HG03442 (cell line): ENCODE measurements around the gene PNPO.
"Not testable (repeated sequence)": the region's sequence is repeated elsewhere in the genome, so short reads cannot be mapped to it uniquely, and the experiment has no call there.

Experiments used
- ATAC-seq: cut with Tn5 transposase; IDR thresholded peaks from one replicate; pipeline ENCODE4 v1.9.1; 2021; ENCODE audit warnings: mild to moderate bottlenecking, moderate library complexity; ENCODE audit not compliant: unreplicated experiment

The PNPO gene

DNA sequence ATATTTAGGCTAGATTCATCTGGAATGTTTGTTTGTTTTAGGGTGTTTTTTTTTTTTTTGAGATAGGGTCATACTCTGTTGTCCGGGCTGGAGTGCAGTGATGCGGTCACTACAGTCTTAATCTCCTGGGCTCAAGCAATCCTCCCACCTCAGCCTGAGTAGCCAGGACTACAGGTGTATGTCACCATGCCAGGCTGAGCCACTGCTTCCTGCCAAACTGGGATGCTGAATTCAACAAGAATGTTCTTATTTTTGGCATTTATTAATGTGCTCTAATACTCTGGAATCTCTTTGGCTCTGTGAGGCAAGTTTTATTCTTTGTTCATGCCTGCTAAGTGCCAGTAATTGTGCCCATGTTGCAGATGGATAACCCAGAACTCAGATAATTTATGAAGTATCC, 23.8 kb upstream of the PNPO start:
- no peak for ATAC-seq

DNA sequence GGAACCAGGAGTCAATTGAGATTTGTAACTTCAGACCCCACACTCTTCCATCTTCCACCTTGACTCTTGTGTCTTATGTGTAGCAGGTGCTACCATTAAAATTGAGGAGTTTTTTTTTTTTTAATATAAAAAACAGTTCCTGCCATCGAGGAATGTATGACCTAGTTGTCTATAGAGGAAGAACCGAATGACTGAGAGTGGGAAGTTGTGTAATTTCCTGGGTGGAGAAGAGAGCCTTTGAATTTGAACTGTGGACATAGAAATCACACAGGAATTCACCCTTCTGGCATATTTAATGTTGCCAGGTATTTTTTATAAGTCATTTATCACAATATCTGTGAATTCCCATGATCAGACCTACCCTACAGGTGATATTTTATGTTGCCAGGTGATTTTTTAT, 23.4 kb upstream of the PNPO start:
- ATAC-seq = no peak

GRCh38 chr17:47918991-47919390, 22.4 kb upstream of the PNPO start:
- ATAC-seq = no peak

- not testable (repeated sequence) for ATAC-seq
These were observed 21.5 kb upstream of the PNPO start for GRCh38 chr17:47919889-47920288.

DNA sequence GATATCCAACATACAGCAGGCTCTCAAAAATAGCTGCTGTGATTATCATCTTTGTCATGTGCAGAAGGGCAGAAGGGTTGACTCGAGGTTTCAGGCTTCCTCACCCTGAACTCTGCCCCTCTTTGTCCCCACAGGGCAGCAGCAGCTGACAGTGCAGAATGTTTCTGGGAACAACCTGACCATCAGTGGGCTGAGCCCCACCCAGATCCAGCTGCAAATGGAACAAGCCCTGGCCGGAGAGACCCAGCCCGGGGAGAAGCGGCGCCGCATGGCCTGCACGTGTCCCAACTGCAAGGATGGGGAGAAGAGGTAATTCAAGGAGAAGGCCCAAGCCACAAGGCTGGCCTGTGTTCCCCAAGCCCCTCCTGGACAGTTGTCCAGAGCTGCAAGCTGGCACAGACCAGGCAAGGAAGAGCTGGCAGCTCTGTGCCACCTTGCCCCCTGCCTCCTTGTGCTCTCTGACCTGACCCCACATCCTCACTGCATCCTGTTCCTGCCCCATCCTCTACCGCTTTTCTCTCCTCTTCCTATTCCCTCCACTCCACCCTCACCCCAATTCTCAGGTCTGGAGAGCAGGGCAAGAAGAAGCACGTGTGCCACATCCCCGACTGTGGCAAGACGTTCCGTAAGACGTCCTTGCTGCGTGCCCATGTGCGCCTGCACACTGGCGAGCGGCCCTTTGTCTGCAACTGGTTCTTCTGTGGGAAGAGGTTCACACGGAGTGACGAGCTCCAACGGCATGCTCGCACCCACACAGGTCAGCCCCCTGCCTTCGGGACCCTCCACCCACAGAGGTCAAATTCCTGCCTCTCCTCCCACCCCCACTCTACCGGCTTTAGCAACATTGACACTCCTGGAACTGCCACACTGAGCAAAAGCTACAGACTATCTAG, 16.3 kb upstream of the PNPO start:
- ATAC-seq = no peak

DNA sequence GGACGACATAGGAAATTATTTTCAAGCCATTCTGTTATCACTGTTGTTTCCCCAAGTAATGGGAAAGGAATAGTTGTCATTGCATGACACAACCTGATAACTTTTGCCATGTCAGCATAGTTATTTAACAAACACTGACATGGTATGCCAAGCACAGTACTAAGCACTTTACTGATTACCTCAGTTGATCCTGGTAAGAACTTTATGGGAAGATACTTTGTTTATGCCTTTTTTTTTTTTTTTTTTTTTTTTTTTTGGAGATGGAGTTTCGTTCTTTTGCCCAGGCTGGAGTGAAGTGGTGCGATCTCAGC, 15.7 kb upstream of the PNPO start:
- no peak for ATAC-seq

DNA sequence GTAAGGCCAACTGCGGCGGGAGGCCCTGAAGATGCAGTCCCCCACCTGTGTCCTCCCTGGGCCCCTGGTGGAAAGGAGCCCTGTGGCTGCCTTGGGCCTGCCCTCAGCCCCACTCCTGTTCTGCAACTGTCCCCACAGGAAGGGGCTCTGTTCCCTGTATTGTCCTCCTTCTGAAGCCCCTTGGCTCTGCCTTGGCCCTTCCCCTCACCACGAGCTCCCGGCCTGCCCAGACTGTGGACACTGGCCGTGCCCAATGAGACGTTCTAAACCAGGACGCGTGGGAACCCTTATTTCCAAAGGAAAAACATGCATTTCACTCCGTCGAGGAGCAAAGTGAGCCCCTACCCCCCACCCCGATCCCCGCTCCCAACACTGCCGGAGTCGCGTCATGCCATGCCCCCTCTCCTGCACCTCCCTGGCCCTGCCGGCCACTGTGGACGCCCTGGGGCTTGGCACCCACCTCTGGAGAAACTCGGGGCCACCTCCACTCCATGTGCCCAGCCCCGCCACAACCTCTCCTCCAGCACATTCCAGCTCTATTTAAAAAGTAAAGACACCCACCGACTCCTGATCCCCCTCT, 13.5 kb upstream of the PNPO start:
- ATAC-seq = no peak

- ATAC-seq = no peak
These were observed 13.0 kb upstream of the PNPO start for GRCh38 chr17:47928415-47928814.

- no peak for ATAC-seq
These were observed 12.0 kb upstream of the PNPO start for GRCh38 chr17:47929218-47930000.

DNA sequence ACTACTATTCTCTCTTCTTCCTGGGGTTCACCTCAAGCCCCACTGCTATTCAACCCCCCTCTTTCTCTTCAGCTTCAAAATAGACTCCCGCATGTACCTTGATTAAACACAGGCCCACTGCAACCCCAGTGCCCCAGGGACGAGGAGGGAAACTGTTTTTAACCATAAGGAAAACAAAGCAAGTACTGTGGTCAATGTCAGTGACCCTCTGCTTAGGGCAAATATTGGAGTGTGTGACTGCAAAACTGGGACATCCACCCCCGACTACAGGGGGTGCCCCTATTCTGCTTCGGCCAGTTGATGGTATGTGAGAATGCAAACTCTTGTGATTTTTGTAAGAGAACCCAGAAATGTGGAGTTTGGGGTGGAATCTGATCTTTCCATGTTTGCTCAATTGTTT, 9.5 kb upstream of the PNPO start:
- ATAC-seq = no peak

GRCh38 chr17:47934856-47935255, 6.5 kb upstream of the PNPO start:
- ATAC-seq = no peak

DNA sequence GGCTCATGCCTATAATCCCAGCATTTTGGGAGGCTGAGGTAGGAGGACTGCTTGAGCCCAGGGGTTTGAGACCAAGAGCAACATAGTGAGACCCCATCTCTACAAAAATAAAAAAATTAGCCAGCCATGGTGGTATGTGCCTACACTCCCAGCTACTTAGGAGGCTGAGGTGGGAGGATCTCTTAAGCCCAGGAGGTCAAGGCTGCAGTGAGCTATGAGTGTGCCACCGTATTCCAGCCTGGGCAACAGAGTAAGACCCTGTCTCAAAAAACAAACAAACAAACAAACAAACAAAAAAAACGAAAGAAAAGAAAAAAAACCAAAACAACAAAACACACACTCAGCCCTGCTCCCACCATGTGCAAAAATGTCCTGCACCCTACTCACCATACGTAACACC, 5.9 kb upstream of the PNPO start:
- not testable (repeated sequence) for ATAC-seq

GRCh38 chr17:47935961-47936360, 5.4 kb upstream of the PNPO start:
- ATAC-seq = no peak

GRCh38 chr17:47937941-47938340, 3.4 kb upstream of the PNPO start:
- no peak for ATAC-seq

GRCh38 chr17:47942096-47942510, 732 bp downstream of the PNPO start:
- no peak for ATAC-seq

DNA sequence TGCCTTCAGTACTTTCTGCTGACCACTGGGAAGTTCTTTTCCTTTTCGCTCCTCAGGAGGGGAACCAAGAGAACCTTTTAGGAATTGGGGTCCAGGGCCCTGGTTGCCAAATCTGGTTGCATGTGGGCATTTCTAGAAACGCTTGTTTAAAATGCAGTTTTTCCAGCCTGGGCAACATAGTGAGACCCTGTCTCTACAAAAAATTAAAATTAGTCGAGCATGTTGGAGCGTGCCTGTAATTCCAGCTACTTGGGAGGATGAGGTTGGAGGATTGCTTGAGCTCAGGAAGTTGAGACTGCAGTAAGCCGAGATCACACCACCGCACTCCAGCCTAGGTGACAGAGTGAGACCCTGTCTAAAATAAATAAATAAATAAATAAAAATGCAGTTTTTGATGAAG, 1.2 kb downstream of the PNPO start:
- ATAC-seq = no peak

- no peak for ATAC-seq
These were observed 3.7 kb downstream of the PNPO start for GRCh38 chr17:47945080-47945479.

DNA sequence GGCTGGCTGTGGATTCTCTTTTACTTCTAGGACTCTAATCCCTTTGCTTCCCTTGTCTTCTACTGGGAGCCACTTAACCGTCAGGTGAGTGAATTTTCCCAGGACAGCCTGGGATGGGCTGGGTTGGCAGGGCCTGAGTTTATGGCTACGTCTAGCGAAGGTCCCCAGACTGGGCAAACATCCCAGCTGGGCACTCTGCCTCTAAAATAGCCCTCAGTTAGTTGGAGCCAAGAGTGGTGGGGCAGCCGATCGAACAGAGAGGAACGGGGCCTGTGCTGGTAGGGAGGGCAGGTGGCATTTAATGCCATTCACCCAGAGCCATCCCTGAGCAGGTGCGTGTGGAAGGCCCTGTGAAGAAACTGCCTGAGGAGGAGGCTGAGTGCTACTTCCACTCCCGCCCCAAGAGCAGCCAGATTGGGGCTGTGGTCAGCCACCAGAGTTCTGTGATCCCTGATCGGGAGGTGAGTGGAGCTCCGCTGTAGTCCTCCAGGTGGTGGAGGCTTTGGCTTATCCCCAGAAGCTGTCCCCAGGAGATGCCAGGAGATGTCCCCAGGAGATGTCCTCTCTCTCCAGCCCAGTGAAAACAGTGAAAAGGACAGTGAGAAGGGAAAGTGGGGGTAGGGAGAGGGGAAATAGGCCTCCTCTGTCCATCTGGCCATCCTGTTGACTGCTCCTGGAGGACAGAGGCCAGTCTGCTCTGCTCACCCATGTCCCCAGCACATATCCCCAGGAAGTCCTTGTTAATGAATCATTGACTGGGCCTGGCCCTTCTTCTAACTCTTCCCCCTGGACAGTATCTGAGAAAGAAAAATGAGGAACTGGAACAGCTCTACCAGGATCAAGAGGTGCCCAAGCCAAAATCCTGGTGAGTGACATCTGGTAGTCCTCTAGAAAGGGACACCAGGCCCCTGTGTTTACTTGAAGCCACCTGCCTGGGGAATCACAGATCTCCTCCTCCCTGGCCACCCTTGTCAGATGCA, 4.4 kb downstream of the PNPO start:
- ATAC-seq = no peak

- no peak for ATAC-seq
These were observed 5.1 kb downstream of the PNPO start for GRCh38 chr17:47946516-47946915.

- peak; percentile 65 for ATAC-seq
These were observed 5.6 kb downstream of the PNPO start for GRCh38 chr17:47946929-47947397.
